ENCODE results near the gene CACNG4. TPM values are rescaled to one million over a fixed set of nuclear protein-coding genes. Genes with fewer than 3 reads are reported as not detected.

CACNG4 gene
- total RNA-seq, 1 experiment from 2014 or later: not detected

DNA sequence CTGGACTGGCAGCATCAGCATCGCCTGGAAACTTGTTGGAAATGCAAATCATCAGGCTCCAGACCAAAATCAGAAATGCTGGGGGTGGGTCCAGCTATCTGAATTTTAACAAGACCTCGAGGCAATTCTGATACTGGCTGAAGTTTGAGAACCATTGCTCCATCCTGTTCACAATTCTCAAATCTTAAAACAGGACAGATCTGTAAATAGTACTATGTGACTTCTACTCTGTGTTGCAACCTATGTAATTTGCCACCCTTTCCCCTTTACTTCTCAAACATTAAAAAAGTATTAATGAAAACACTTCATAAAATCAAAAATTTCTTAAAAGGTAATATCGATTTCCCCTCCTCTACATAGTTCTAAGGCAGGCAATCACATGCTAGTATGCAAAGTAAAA, 108.4 kb downstream of the CACNG4 start:
- ChIA-PET RAD21 (ENCODE audit: low non-redundant PET in 1 of 2, low total read pairs in 2 of 2, uncharacterized antibody in 2 of 2, unreplicated experiment in 2 of 2) (no interaction called here), CTCF (no interaction called here), POLR2A (no interaction called here)
- no peak overlapping the region for H3K4me3 ChIP-seq (replicated peaks in 1 of 2; ENCODE audit: low read depth in 1 of 2, low read length in 2 of 2)
- H3K4me2 ChIP-seq (ENCODE audit: low read length): no peak overlapping the region
- no peaks in the 10 kb centered on the region for H3K27me3 ChIP-seq (ENCODE audit: insufficient read depth, low read length)
- no peak overlapping the region for H3K9ac ChIP-seq (ENCODE audit: low read length)
- no peaks in the 10 kb centered on the region for H3K9me3 ChIP-seq (ENCODE audit: control insufficient read depth in 1 of 2, insufficient read depth in 1 of 2, low read depth in 1 of 2, low read length in 2 of 2)
- intact Hi-C loops (cut with micrococcal nuclease): no loop called here
- ATAC-seq (no peak), DNase-seq (ENCODE audit: low read depth, low spot score) (no peak)
- no peak for TF ChIP-seq POLR2AphosphoS5 (IDR thresholded peaks at IDR 0.05; ENCODE audit: low read depth, low read length)
- no peak for TF ChIP-seq ELF1 (IDR thresholded peaks at IDR 0.05; ENCODE audit: borderline replicate concordance, low read depth)
- TF ChIP-seq FOSL1 (IDR thresholded peaks at IDR 0.05; ENCODE audit: low read depth): no peak
- no peak for TF ChIP-seq CEBPB (IDR thresholded peaks at IDR 0.05; ENCODE audit: low read depth)
- TF ChIP-seq, protein P1, sequence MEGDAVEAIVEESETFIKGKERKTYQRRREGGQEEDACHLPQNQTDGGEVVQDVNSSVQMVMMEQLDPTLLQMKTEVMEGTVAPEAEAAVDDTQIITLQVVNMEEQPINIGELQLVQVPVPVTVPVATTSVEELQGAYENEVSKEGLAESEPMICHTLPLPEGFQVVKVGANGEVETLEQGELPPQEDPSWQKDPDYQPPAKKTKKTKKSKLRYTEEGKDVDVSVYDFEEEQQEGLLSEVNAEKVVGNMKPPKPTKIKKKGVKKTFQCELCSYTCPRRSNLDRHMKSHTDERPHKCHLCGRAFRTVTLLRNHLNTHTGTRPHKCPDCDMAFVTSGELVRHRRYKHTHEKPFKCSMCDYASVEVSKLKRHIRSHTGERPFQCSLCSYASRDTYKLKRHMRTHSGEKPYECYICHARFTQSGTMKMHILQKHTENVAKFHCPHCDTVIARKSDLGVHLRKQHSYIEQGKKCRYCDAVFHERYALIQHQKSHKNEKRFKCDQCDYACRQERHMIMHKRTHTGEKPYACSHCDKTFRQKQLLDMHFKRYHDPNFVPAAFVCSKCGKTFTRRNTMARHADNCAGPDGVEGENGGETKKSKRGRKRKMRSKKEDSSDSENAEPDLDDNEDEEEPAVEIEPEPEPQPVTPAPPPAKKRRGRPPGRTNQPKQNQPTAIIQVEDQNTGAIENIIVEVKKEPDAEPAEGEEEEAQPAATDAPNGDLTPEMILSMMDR (IDR thresholded peaks at IDR 0.05 in 2 of 3, conservative IDR thresholded peaks at IDR 0.05 in 1 of 3; ENCODE audit: borderline replicate concordance in 1 of 3, insufficient read depth in 1 of 3, low read depth in 2 of 3, low read length in 2 of 3): no peak
- no peak for TF ChIP-seq YY1 (IDR thresholded peaks at IDR 0.05; ENCODE audit: extremely low read depth, insufficient replicate concordance, low read depth, low read length)
- TF ChIP-seq POLR2A (IDR thresholded peaks at IDR 0.05; ENCODE audit: borderline replicate concordance, extremely low read depth, insufficient read depth, insufficient read length): no peak
- TF ChIP-seq, protein P2, sequence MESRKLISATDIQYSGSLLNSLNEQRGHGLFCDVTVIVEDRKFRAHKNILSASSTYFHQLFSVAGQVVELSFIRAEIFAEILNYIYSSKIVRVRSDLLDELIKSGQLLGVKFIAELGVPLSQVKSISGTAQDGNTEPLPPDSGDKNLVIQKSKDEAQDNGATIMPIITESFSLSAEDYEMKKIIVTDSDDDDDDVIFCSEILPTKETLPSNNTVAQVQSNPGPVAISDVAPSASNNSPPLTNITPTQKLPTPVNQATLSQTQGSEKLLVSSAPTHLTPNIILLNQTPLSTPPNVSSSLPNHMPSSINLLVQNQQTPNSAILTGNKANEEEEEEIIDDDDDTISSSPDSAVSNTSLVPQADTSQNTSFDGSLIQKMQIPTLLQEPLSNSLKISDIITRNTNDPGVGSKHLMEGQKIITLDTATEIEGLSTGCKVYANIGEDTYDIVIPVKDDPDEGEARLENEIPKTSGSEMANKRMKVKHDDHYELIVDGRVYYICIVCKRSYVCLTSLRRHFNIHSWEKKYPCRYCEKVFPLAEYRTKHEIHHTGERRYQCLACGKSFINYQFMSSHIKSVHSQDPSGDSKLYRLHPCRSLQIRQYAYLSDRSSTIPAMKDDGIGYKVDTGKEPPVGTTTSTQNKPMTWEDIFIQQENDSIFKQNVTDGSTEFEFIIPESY (IDR thresholded peaks at IDR 0.05; ENCODE audit: extremely low read depth, insufficient replicate concordance, low read length): no peak
- no peak for TF ChIP-seq SP1 (IDR thresholded peaks at IDR 0.05; ENCODE audit: low read depth)
- no peak for TF ChIP-seq SRF (IDR thresholded peaks at IDR 0.05; ENCODE audit: low read depth)
- TF ChIP-seq TCF7L2 (IDR thresholded peaks at IDR 0.05; ENCODE audit: borderline replicate concordance, extremely low read depth, insufficient read depth, insufficient read length): no peak
- TF ChIP-seq, protein P3, sequence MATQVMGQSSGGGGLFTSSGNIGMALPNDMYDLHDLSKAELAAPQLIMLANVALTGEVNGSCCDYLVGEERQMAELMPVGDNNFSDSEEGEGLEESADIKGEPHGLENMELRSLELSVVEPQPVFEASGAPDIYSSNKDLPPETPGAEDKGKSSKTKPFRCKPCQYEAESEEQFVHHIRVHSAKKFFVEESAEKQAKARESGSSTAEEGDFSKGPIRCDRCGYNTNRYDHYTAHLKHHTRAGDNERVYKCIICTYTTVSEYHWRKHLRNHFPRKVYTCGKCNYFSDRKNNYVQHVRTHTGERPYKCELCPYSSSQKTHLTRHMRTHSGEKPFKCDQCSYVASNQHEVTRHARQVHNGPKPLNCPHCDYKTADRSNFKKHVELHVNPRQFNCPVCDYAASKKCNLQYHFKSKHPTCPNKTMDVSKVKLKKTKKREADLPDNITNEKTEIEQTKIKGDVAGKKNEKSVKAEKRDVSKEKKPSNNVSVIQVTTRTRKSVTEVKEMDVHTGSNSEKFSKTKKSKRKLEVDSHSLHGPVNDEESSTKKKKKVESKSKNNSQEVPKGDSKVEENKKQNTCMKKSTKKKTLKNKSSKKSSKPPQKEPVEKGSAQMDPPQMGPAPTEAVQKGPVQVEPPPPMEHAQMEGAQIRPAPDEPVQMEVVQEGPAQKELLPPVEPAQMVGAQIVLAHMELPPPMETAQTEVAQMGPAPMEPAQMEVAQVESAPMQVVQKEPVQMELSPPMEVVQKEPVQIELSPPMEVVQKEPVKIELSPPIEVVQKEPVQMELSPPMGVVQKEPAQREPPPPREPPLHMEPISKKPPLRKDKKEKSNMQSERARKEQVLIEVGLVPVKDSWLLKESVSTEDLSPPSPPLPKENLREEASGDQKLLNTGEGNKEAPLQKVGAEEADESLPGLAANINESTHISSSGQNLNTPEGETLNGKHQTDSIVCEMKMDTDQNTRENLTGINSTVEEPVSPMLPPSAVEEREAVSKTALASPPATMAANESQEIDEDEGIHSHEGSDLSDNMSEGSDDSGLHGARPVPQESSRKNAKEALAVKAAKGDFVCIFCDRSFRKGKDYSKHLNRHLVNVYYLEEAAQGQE (IDR thresholded peaks at IDR 0.05; ENCODE audit: low read depth): no peak
- TF ChIP-seq ZFX (IDR thresholded peaks at IDR 0.05): no peak
- H2AFZ ChIP-seq (ENCODE audit: low read depth, low read length, poor library complexity, severe bottlenecking): no peak overlapping the region
- H3K9me2 ChIP-seq (ENCODE audit: insufficient read depth): no peaks in the 10 kb centered on the region
- H3K36me3 ChIP-seq (ENCODE audit: control insufficient read depth in 1 of 2, insufficient read depth in 2 of 2, low read length in 2 of 2): no peaks in the 10 kb centered on the region
- no peak overlapping the region for H3K27ac ChIP-seq (ENCODE audit: low read depth, low read length)
- H3K79me2 ChIP-seq (ENCODE audit: insufficient read depth, low read length): no peaks in the 10 kb centered on the region
- H3K4me1 ChIP-seq (ENCODE audit: control insufficient read depth in 1 of 2, insufficient read depth in 2 of 2, low read length in 2 of 2): no peaks in the 10 kb centered on the region
- no peaks in the 10 kb centered on the region for H4K20me1 ChIP-seq (ENCODE audit: insufficient read depth)
- BruUV-seq (replicated peaks): no TSS peak

Measured in HCT116 (cell line).